WERI-Rb-1 (cell line): ENCODE results near the gene ATP2C2.

ENCODE experiments used
- DNase-seq: peaks from one replicate; pipeline ENCODE4 v3.0.0-alpha.2; 2020
- H3K27ac ChIP-seq: fragments of 250-450 bp; sonication (Bioruptor Pico); 2 replicates; pipeline ENCODE4 v1.5.1; 2020; ENCODE audit warnings: mild to moderate bottlenecking, moderate library complexity
- H3K27me3 ChIP-seq: fragments of 250-450 bp; sonication (Bioruptor Pico); 2 replicates; pipeline ENCODE4 v1.5.1; 2021; ENCODE audit warnings: mild to moderate bottlenecking, low read depth, moderate library complexity; ENCODE audit not compliant: insufficient read depth, severe bottlenecking
- H3K36me3 ChIP-seq: fragments of 250-450 bp; sonication (Bioruptor Pico); 2 replicates; pipeline ENCODE4 v1.5.1; 2020; ENCODE audit warnings: mild to moderate bottlenecking, moderate library complexity
- H3K4me3 ChIP-seq: 2 replicates; pipeline ENCODE4 v1.5.1; 2011; ENCODE audit warnings: low read depth, mild to moderate bottlenecking, control low read depth, low read length
- H3K9me3 ChIP-seq: fragments of 250-450 bp; sonication (Bioruptor Pico); 2 replicates; pipeline ENCODE4 v1.5.1; 2021; ENCODE audit warnings: mild to moderate bottlenecking, moderate library complexity; ENCODE audit not compliant: severe bottlenecking
- CTCF ChIP-seq: IDR thresholded peaks from 2 replicates; pipeline ENCODE4 v1.5.1; 2011; ENCODE audit warnings: low read depth, mild to moderate bottlenecking, control low read depth, inconsistent platforms, low read length

Gene ATP2C2

DNA sequence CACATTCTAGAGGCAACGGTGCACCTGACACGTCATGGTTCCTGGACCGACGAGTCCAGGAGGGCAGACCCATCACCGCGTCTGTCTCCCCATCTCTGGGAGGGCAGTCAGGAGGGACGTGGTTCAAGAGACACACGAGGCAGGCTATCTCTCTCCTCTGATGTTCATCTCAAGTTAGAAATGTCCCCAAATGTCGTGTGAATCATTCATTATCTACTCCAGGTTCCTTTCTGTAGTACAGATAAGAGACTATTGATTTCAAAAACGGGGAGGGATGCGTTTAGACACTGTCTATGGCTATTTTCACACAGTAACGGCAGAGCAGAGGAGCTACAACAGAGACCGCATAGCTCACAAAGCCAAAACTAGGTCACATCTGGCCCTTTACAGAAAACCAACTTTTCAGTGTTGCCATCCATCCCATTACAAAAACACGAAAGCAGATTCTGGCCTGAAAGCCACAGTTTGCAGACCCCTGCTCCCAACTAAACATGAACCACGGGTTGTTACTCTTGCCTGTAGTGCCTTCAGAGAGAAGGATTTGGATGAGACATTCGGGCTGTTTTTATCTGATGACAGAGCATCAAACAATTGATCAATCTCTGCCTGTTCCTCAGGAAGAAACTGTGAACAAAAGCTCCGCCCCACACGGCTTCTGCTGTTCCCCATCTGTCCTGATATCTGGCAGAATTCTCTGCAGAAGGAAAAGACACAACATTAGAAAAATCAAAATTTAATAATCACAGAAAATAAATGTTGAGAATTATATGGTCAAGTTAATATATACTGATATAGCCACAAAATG, 129.3 kb downstream of the ATP2C2 start:
- no peak for DNase-seq
- H3K36me3 ChIP-seq: peaks cover 3% of the 10 kb centered on the region; the same call in 1 of the 2 replicates

GRCh38 chr16:84498223-84498610, 129.9 kb downstream of the ATP2C2 start:
- H3K36me3 ChIP-seq: peaks cover 3% of the 10 kb centered on the region; the same call in 1 of the 2 replicates
- no peak overlapping the region for H3K4me3 ChIP-seq
- H3K9me3 ChIP-seq: no peaks in the 10 kb centered on the region
- DNase-seq: no peak
- H3K27ac ChIP-seq: no peak overlapping the region
- TF ChIP-seq CTCF: no peak
- no peaks in the 10 kb centered on the region for H3K27me3 ChIP-seq

More for the DNA sequence above, 129.3 kb downstream of the ATP2C2 start:
- H3K4me3 ChIP-seq: no peak overlapping the region
- no peaks in the 10 kb centered on the region for H3K9me3 ChIP-seq
- no peak overlapping the region for H3K27ac ChIP-seq
- H3K27me3 ChIP-seq: no peaks in the 10 kb centered on the region
- no peak for TF ChIP-seq CTCF

DNA sequence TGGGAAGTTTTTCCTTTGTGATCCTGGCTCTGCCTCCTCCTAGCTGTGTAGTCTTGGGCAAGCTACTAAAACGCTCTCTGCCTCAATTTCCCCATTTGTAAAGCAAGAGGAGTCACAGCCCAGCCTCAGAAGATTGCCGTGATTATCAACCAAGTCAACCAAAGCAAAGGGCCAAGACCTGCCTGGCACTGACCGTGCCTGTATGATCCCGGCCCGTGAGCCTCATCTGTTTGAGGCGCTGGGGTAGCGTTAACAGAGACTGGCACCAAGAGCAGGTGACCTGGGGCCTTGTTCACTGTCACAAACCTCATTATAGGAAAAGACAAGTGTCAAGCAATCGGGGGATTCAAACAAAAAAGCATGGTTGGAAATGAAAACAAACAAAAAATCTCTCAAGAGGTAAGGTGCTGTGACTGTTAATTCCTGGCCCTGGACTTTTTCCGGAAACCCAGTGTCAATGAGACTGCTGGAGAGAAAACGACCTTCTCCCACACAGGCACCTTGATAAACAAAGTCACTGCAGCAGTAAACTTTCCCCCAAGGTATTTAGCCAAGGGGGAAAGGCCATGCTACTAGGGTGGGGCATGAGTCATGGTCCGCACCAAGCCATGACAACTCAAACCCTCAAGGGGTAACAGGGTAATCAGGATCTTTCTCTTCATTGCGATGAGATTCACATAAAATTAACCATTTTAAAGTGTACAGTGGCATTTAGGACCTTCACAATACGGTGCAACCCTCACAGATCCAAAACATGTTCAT, 130.7 kb downstream of the ATP2C2 start:
- H3K36me3 ChIP-seq: no peaks in the 10 kb centered on the region
- H3K27ac ChIP-seq: no peak overlapping the region
- H3K27me3 ChIP-seq: no peaks in the 10 kb centered on the region
- no peak for TF ChIP-seq CTCF
- no peaks in the 10 kb centered on the region for H3K9me3 ChIP-seq
- no peak for DNase-seq
- H3K4me3 ChIP-seq: no peak overlapping the region

- H3K27ac ChIP-seq: no peak overlapping the region
- no peaks in the 10 kb centered on the region for H3K9me3 ChIP-seq
- no peaks in the 10 kb centered on the region for H3K36me3 ChIP-seq
- no peak for DNase-seq
- no peak for TF ChIP-seq CTCF
- no peaks in the 10 kb centered on the region for H3K27me3 ChIP-seq
- H3K4me3 ChIP-seq: no peak overlapping the region
Observed at GRCh38 chr16:84499638-84500037, 131.3 kb downstream of the ATP2C2 start.

DNA sequence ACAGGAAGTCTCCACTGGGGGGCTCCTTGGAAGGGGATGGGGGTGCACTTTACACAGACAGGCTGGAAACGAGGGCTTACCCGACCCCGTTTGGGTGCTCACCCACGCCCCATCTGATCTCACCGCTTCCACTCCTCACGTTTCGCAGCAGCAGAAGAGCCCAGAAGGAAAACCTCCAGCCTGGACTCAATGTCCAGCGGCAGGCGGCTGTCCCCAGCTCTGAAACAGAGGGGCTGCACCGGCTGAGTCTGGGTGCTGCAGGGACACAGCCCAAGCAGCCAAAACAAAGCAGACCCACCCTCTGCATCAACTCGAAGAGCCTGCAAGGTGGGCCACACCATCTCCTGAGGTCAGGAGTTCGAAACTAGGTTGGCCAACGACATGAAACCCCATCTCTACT, 132.2 kb downstream of the ATP2C2 start:
- H3K27me3 ChIP-seq: no peaks in the 10 kb centered on the region
- no peak overlapping the region for H3K27ac ChIP-seq
- no peak overlapping the region for H3K4me3 ChIP-seq
- DNase-seq: no peak
- no peaks in the 10 kb centered on the region for H3K36me3 ChIP-seq
- no peak for TF ChIP-seq CTCF
- no peaks in the 10 kb centered on the region for H3K9me3 ChIP-seq
